Hypothalamus (tissue), 51 donors: ENCODE data around the gene MEX3D.
"Not testable (repeated sequence)": the region's sequence is repeated elsewhere in the genome, so short reads cannot be mapped to it uniquely, and the experiment has no call there.

Experiments used
- DNase-seq, 51 donors: peaks; one replicate each; lab custom pipeline; 2025; lab: John Stamatoyannopoulos, UW

The MEX3D gene

GRCh38 chr19:1551068-1552040 lies 16.8 kb downstream of the MEX3D start:
- no peak for DNase-seq

- DNase-seq: no peak
These were observed 18.7 kb downstream of the MEX3D start for GRCh38 chr19:1549332-1549945.

- no peak for DNase-seq
These were observed 27.7 kb downstream of the MEX3D start for GRCh38 chr19:1540365-1540925.

DNA sequence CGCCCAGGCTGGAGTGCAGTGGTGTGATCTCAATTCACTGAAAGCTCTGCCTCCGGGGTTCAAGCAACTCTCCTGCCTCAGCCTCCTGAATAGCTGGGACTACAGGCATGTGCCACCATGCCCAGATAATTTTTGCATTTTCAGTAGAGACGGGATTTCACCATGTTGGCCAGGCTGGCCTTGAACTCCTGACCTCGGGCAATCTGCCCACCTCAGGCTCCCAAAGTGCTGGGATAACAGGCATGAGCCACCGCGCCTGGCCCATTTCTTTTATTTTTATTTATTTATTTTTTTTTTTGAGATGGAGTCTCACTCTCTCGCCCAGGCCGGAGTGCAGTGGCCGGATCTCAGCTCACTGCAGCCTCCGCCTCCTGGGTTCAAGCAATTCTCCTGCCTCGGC lies 28.4 kb downstream of the MEX3D start:
- DNase-seq: not testable (repeated sequence)

DNA sequence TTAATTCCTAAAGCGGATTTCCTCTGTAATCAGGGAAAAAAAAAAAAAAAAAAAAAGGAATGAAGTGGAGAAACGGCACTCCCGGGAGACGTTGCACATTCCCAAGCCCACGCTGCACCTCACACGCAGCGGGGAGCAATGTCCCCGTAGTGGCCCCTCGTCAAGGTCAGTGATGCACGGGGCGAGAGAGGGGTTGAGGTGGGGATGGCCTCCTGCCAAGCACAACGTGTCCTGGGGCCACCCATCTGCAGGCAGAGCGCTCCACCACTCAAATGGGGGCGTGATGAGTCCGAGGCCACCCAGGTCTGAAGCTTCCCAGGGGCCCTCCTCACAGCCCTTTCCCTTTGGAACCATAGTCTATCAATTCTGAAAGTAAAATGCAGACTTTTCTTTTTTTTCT lies 29.1 kb downstream of the MEX3D start:
- DNase-seq: no peak

- not testable (repeated sequence) for DNase-seq
These were observed 32.4 kb downstream of the MEX3D start for GRCh38 chr19:1535699-1536098.

- no peak for DNase-seq
These were observed 33.2 kb downstream of the MEX3D start for GRCh38 chr19:1534972-1535371.

- DNase-seq: no peak
These were observed 34.5 kb downstream of the MEX3D start for GRCh38 chr19:1533510-1534150.

GRCh38 chr19:1532003-1532402 lies 36.1 kb downstream of the MEX3D start:
- DNase-seq: no peak

DNA sequence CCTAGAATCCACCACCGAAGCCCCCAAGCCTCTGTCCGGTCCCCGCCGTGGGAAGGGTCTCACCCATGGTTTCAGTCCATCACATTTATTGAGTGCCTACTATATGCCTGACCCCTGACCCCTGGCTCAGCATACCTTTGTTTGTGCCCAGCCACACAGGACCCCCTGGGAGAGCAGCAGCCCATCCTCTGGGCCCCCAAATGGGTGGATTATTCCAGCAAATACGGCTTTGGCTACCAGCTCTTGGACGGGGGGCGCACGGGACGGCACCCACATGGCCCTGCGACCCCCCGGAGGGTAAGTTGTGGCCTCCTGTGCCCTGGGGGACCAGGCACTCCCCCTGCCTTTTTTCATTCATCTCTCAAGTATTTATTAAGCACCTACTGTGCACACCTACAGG lies 36.5 kb downstream of the MEX3D start:
- no peak for DNase-seq

- not testable (repeated sequence) for DNase-seq
These were observed 37.3 kb downstream of the MEX3D start for GRCh38 chr19:1530856-1531255.

DNA sequence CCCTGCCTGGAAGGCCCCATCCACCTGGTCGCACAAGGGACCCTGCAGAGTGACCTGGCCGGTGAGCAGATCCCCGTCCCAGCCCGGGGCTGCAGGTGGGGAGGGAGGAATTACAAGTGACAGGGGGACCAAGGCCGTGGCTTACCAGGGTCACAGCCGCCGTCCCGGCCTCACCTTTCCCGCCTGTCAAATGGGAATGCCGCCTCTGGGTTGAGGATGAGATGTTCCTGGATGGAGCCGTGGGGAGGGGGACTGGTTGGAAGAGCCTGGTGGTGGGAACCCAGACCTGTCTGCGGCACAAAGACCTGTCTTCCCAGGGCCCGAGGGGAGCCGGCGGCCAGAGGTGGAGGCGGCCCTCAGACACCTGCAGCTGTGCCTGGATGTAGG lies 38.7 kb downstream of the MEX3D start:
- DNase-seq: no peak

DNA sequence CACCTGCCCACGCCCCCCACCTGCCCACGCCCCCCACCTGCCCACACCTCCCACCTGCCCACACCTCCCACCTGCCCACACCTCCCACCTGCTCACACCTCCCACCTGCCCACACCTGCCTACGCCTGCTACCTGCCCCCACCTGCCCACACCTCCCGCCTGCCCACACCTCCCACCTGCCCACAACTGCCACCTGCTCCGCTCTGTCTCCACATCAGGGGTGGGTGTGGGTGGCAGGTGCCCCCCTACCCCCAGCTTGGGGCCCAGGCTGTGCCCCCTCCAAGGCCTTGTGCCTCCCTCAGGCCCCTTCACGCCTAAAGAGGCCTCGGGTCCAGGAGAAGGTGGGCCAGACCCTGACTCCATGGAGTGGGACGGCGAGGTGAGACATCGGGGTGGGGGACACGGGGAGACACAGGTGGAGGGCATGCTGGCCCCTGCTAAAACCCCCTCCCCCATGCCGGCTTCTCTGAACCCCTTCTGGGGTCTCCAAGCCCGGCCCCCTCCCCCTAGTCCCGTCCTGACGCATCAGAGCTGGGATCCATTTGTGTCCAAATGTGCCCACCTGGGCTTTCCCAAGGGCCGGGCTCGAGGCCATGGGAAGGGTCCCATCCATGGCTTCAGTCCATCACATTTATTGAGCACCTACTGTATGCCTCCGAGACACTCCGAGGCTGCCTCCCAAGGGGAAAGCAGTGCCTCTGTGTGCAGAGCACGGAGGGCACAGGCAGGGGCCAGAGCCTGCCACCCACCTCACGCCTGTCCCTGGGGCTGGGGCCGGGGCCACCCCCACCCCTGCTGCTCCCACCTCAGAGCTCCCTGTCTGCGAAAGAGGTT lies 39.3 kb downstream of the MEX3D start:
- no peak for DNase-seq

DNA sequence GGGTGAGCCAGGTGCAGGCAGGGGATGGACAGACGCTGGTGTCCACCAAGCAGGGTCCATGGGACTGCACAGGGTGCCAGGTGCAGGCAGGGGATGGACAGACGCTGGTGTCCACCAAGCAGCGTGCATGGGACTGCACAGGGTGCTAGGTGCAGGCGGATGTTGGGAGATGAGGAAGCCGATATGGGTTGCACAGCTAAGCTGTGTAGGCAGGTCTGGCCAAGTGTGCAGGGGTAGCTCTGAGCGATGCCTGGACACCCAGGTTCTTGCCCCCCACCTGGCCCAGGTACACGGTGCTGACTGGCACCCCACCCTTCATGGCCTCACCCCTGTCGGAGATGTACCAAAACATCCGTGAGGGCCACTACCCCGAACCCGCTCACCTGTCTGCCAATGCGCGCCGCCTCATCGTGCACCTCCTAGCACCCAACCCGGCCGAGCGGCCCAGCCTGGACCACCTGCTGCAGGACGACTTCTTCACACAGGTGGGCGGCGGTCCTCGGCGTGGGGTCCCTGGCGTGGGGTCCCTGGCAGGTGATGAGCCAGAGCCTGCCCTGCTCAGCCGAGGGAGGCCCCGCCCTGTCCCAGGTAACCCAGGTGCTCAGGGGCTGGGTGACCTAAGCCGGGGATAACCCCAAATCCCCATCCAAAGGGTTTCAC lies 40.3 kb downstream of the MEX3D start:
- DNase-seq: no peak

DNA sequence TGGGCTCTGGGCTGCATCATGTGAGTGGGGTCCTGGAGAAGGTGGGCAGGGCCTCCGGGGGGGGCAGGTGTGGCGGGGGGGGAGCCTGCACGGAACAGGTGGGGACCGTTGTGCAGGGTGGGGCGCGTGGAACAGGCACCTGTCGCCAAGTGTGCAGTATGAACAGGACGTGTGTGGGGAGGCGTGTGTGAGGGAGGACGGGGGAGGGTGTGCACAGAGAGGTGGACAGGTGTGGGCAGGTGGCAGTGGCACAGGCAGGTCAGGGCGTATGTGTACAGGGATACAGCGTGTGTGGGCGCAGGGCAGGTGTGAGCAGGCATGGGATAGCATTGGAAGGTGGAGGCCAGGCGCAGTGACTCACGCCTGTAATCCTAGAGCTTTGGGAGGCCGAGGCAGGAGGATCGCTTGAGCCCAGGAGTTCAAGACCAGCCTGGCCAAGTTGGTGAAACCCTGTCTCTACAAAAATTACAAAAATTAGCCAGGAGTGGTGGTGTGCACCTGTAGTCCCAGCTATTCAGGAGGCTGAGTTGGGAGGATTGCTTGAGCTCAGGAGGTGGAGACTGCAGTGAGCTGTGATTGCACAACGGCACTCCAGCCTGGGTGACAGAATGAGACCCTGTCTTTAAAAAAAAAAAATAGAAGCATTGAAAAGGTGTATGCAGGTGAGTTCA lies 41.0 kb downstream of the MEX3D start:
- DNase-seq: no peak

GRCh38 chr19:1526066-1526778 lies 41.9 kb downstream of the MEX3D start:
- no peak for DNase-seq

DNA sequence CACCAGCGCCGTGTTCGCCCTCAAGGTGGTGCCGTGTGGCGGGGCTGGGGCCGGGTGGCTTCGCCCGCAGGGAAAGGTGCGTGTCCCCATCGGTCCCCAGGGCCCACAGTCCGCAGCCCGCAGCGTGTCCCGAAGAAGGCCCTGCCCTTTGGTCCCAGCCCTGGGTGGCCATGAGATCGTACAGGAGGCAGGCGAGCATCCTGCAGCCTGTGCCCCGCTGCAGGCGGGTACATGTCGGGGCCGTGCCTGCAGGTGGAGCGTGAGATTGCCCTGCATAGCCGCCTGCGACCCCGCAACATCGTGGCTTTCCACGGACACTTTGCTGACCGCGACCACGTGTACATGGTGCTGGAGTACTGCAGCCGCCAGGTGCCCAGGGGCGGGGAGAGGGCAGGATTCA lies 42.8 kb downstream of the MEX3D start:
- no peak for DNase-seq

GRCh38 chr19:1524972-1525325 lies 43.2 kb downstream of the MEX3D start:
- DNase-seq: no peak
